B cell (primary cell): ENCODE data around the gene ACTC1. TPM values are rescaled to one million over a fixed set of nuclear protein-coding genes. Genes with fewer than 3 reads are reported as not detected.
A peak's percentile ranks its signal among the peaks of the same experiment; 100 is the strongest.

Experiments used
- ATAC-seq: fragments of 200-7000 bp; cut with Tn5 transposase; one replicate; pipeline ENCODE4 v1.10.0; 2021; ENCODE audit warnings: low read depth, mild to moderate bottlenecking, moderate number of reproducible peaks, moderate library complexity
- CTCF ChIA-PET: fragments of 350-600 bp; sonication (Branson Sonifier 250); formaldehyde crosslinking; loops from one replicate; lab custom pipeline; 2021; ENCODE audit warnings: antibody characterized with exemption, inconsistent platforms; lab: Charles Lee
- POLR2A ChIA-PET: fragments of 350-600 bp; sonication (Branson Sonifier 250); formaldehyde crosslinking; loops from one replicate; lab custom pipeline; 2021; ENCODE audit warnings: antibody characterized with exemption; lab: Charles Lee
- DNase-seq: peaks from one replicate; pipeline ENCODE4 v3.0.0; 2013
- H2AFZ ChIP-seq: 2 replicates; pipeline ENCODE4 v1.6.1; 2012; ENCODE audit warnings: mild to moderate bottlenecking, low read depth, low read length; ENCODE audit not compliant: insufficient read depth, poor library complexity, severe bottlenecking
- H3K27ac ChIP-seq, 2 donors: 1 replicate in 1 of 2; 2 replicates in 1 of 2; pipeline ENCODE4 v1.5.1; 2012 to 2013; ENCODE audit warnings: low read length in 2 of 2, mild to moderate bottlenecking in 2 of 2, moderate library complexity in 1 of 2
- H3K27me3 ChIP-seq, 4 experiments: fragments of 200-600 bp in 1 of 4; sonication (generic) in 1 of 4; replicated peaks in 1 of 4; 1 replicate in 2 of 4; 2 replicates in 2 of 4; pipeline versions ENCODE4 v1.6.1 to v1.7.0; 2013 to 2016; ENCODE audit warnings: low read length in 3 of 4, mild to moderate bottlenecking in 2 of 4, mixed read lengths in 1 of 4, moderate library complexity in 1 of 4; ENCODE audit not compliant: insufficient read depth in 4 of 4, control insufficient read depth in 3 of 4; ENCODE audit errors: control extremely low read depth in 1 of 4
- H3K36me3 ChIP-seq, 2 experiments: replicated peaks in 1 of 2; 1 replicate in 1 of 2; 2 replicates in 1 of 2; pipeline versions ENCODE4 v1.6.1 to v1.7.1; 2013; ENCODE audit warnings: low read length in 1 of 2; ENCODE audit not compliant: insufficient read depth in 2 of 2, control insufficient read depth in 1 of 2; ENCODE audit errors: control extremely low read depth in 1 of 2, extremely low read depth in 1 of 2
- H3K4me1 ChIP-seq, 2 donors: fragments of 200-600 bp in 1 of 2; sonication (generic) in 1 of 2; 1 replicate in 1 of 2; 2 replicates in 1 of 2; pipeline versions ENCODE4 v1.5.1 to v1.6.1; 2013 to 2017; ENCODE audit warnings: low read length in 2 of 2; ENCODE audit not compliant: control insufficient read depth in 2 of 2, insufficient read depth in 2 of 2
- H3K4me2 ChIP-seq: replicated peaks from 2 replicates; pipeline ENCODE3; 2012; ENCODE audit warnings: mild to moderate bottlenecking, low read depth, low read length; ENCODE audit not compliant: poor library complexity, severe bottlenecking
- H3K4me3 ChIP-seq, 5 experiments: fragments of 200-600 bp in 1 of 5; sonication (generic) in 1 of 5; 1 replicate in 3 of 5; 2 replicates in 2 of 5; pipeline versions ENCODE4 v1.5.1 to v1.7.0; 2011 to 2016; ENCODE audit warnings: low read length in 4 of 5, mild to moderate bottlenecking in 4 of 5, low read depth in 2 of 5, control low read depth in 1 of 5, moderate library complexity in 1 of 5; ENCODE audit not compliant: insufficient read depth in 1 of 5; ENCODE audit errors: control extremely low read depth in 1 of 5, extremely low read depth in 1 of 5
- H3K79me2 ChIP-seq: fragments of 200-600 bp; sonication (generic); one replicate; pipeline ENCODE4 v1.6.0; 2016; ENCODE audit warnings: low read length; ENCODE audit not compliant: control insufficient read depth, insufficient read depth
- H3K9ac ChIP-seq: fragments of 200-600 bp; sonication (generic); 2 replicates; pipeline ENCODE4 v1.6.1; 2017; ENCODE audit warnings: mild to moderate bottlenecking, low read length, moderate library complexity
- H3K9me3 ChIP-seq, 3 donors: one replicate each; pipeline versions ENCODE4 v1.6.1 to v1.7.1; 2013; ENCODE audit warnings: low read length in 2 of 3; ENCODE audit not compliant: control insufficient read depth in 2 of 3, insufficient read depth in 1 of 3; ENCODE audit errors: control extremely low read depth in 1 of 3
- H4K20me1 ChIP-seq: 2 replicates; pipeline ENCODE4 v1.6.0; 2012; ENCODE audit warnings: mild to moderate bottlenecking, low read length; ENCODE audit not compliant: insufficient read depth, control insufficient read depth, poor library complexity, severe bottlenecking
- H3K27ac Mint-ChIP-seq: one replicate; pipeline ENCODE4 v1.8.0; 2021; ENCODE audit warnings: mixed read lengths
- H3K27me3 Mint-ChIP-seq: one replicate; pipeline ENCODE4 v1.8.0; 2021; ENCODE audit warnings: mixed read lengths
- H3K4me1 Mint-ChIP-seq: one replicate; pipeline ENCODE4 v1.8.0; 2021; ENCODE audit warnings: mixed read lengths
- H3K4me3 Mint-ChIP-seq: one replicate; pipeline ENCODE4 v1.8.0; 2021; ENCODE audit warnings: mixed read lengths
- H3K9me3 Mint-ChIP-seq: one replicate; pipeline ENCODE4 v1.8.0; 2022; ENCODE audit warnings: mixed read lengths; ENCODE audit not compliant: insufficient read depth
- CTCF ChIP-seq: fragments of 200-600 bp; IDR thresholded peaks from one replicate; pipeline ENCODE4 v1.8.0; 2022; ENCODE audit warnings: antibody characterized with exemption, mild to moderate bottlenecking
- EZH2 ChIP-seq: IDR thresholded peaks from 2 replicates; pipeline ENCODE4 v1.6.1; 2012; ENCODE audit warnings: borderline replicate concordance, low read depth, mild to moderate bottlenecking, moderate library complexity, low read length; ENCODE audit not compliant: insufficient read depth, poor library complexity, severe bottlenecking
- WGBS: methylation state at CpG from one replicate; pipeline ENCODE4 v1.1.5; 2013; ENCODE audit warnings: missing lambda C conversion rate; ENCODE audit not compliant: insufficient coverage; 5-methylcytosine and 5-hydroxymethylcytosine counted together
- intact Hi-C: fragments of 100-400 bp; cut with micrococcal nuclease; formaldehyde crosslinking; loops from one replicate; pipeline ENCODE4 v1.10.0; 2022
- polyA plus RNA-seq: library from polyadenylated mRNA; depleted of rRNA; stranded (reverse); fragments of >200 nt; gene quantifications from 2 replicates; pipeline ENCODE4 v1.2.3, GENCODE V29; 2012
- total RNA-seq, 2 donors: library from RNA; stranded (reverse); fragments of 120-200 nt in 1 of 2; gene quantifications; 1 replicate in 1 of 2; 2 replicates in 1 of 2; pipeline versions ENCODE4 v1.2.3 to v1.2.4, GENCODE V29; 2013 to 2022

Gene ACTC1
- total and polyA plus RNA-seq, 2 donors (not counting 1 experiment from before 2014, with no cell fraction given) = not detected

GRCh38 chr15:34754171-34754601 is 41.2 kb downstream of the ACTC1 start:
- Histone ChIP-seq H3K4me3 (no peak overlapping the region), H3K79me2 (no peaks in the 10 kb centered on the region), H3K9ac (no peak overlapping the region), H2AFZ (peak overlapping the region; percentile 42), H3K4me2 (peak overlapping the region; percentile 43), H3K9me3 (peaks cover 0 to 12% (median 0%) of the 10 kb centered on the region in 3 donors), H3K27me3 (peaks cover 0 to 26% (median 18%) of the 10 kb centered on the region in 4 experiments), H3K4me1 (peaks cover 3% of the 10 kb centered on the region in 2 donors), H3K27ac (no peak overlapping the region), H4K20me1 (no peaks in the 10 kb centered on the region), H3K36me3 (no peaks in the 10 kb centered on the region)
- no peak overlapping the region for H3K27ac Mint-ChIP-seq
- peaks cover 6% of the 10 kb centered on the region for H3K4me1 Mint-ChIP-seq
- ChIA-PET CTCF (no interaction called here), POLR2A (no interaction called here)
- whole genome bisulfite sequencing = 19% methylated on average over 24 of the region's 27 CpGs
- peak overlapping the region; percentile 52 for H3K4me3 Mint-ChIP-seq
- TF ChIP-seq CTCF (no peak), EZH2 (no peak)
- ATAC-seq = no peak
- H3K27me3 Mint-ChIP-seq = peaks cover 69% of the 10 kb centered on the region
- H3K9me3 Mint-ChIP-seq = no peaks in the 10 kb centered on the region
- no peak for DNase-seq
- intact Hi-C loops = no loop called here

GRCh38 chr15:34753236-34753894 is 42.0 kb downstream of the ACTC1 start:
- no peak for ATAC-seq
- Histone ChIP-seq H3K9me3 (peaks cover 0 to 12% (median 0%) of the 10 kb centered on the region in 3 donors), H3K27ac (no peak overlapping the region), H4K20me1 (no peaks in the 10 kb centered on the region), H3K4me3 (no peak overlapping the region), H2AFZ (no peak overlapping the region), H3K36me3 (no peaks in the 10 kb centered on the region), H3K27me3 (peaks cover 0 to 25% (median 16%) of the 10 kb centered on the region in 4 experiments), H3K4me1 (peaks cover 3% of the 10 kb centered on the region in 2 donors), H3K9ac (no peak overlapping the region), H3K79me2 (no peaks in the 10 kb centered on the region), H3K4me2 (no peak overlapping the region)
- Mint-ChIP-seq H3K27me3 (peaks cover 65% of the 10 kb centered on the region), H3K4me3 (no peak overlapping the region), H3K4me1 (peaks cover 6% of the 10 kb centered on the region), H3K9me3 (no peaks in the 10 kb centered on the region), H3K27ac (no peak overlapping the region)
- ChIA-PET CTCF (no interaction called here), POLR2A (interaction anchor here (0.5 kb wide), 1 partner anchor 20 kb away, joined by 3 read pairs; no protein-coding TSS in a partner anchor)
- WGBS = no CpG with 5 or more reads among the region's 11 CpGs
- DNase-seq = no peak
- intact Hi-C loops = no loop called here
- TF ChIP-seq EZH2 (no peak), CTCF (no peak)
